Measurements from ENCODE around the gene NF1.
"Not testable (repeated sequence)": the region's sequence is repeated elsewhere in the genome, so short reads cannot be mapped to it uniquely, and the experiment has no call there.

NF1 gene

DNA sequence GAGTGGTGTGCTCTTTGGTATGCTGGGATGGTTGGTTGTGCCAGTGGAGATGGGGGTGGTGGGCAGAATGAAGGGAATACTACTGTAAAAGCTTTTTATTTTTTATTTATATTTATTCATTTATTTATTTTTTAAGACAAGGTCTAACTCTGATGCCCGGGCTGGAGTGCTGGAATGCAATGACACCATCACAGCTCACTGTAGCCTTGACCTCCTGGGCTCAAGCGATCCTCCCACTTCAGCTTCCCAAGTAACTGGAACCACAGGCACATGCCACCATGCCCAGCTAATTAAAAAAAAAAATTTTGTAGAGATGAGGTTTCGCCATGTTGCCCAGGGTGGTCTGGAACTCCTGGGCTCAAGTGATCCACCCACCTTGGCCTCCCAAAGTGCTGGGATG, 4.1 kb upstream of the NF1 start:
- DNase-seq = not testable (repeated sequence)

DNA sequence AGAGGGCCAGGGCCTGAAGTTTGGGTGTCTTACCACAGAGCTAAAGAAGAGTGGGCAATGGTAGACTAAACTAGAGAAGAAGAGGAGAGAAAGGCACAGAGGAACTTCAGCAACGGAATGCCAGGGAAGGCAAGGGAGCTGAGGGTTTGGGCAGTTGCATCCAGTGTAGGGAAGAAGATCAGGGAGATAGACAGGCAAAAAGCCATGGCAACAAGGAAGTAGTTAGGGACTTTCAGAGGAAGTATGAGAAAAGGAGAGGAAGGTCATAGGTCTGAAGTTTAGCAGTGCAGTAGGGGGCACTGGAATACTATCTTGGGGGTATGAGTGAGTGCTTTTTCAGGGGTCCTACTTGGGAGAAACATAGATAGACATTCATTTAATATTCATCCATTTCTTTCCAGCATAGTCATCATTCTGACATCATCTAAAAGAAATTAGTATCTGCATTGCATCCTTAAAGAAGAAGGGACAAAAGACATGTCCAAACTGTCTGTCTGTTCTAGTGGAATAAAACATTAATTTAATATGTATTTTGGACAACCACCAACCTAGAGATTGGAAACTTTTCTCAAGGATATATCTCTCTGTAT, 2.2 kb upstream of the NF1 start:
- no peak for DNase-seq

DNA sequence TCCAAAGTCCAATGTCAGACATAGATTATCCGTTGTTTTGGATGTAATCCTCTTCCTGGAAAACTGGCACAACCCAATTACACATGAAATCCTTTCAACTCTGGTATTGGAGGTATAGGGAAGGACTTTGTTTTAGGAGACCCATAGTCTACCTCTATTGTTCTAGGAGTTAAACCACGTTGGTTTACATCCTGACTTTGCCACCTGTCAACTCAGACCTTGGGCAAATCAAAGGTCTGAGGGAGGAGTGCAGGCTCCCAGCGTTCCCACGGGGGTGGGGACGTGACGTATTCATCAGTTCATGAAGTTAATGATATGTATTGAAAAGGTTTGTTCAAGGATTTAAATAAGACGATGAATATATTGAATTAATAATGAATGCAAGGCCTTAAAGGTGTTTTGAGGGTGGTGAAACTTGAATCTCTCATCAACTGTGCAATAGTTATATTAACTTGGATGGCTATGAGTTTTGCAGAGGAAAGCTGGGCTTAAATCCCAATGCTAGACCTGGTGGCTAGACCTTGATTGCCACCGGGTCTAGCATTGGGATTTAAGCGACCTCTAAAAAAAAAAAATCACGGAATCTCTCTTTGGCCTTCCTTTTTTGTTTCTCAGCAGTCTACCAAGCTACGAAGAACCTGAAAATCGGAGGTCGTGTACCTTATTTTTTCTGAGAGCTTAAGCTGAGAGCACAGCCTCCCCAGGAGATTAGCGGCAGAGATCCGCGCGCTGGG, 744 bp upstream of the NF1 start:
- no peak for DNase-seq

DNA sequence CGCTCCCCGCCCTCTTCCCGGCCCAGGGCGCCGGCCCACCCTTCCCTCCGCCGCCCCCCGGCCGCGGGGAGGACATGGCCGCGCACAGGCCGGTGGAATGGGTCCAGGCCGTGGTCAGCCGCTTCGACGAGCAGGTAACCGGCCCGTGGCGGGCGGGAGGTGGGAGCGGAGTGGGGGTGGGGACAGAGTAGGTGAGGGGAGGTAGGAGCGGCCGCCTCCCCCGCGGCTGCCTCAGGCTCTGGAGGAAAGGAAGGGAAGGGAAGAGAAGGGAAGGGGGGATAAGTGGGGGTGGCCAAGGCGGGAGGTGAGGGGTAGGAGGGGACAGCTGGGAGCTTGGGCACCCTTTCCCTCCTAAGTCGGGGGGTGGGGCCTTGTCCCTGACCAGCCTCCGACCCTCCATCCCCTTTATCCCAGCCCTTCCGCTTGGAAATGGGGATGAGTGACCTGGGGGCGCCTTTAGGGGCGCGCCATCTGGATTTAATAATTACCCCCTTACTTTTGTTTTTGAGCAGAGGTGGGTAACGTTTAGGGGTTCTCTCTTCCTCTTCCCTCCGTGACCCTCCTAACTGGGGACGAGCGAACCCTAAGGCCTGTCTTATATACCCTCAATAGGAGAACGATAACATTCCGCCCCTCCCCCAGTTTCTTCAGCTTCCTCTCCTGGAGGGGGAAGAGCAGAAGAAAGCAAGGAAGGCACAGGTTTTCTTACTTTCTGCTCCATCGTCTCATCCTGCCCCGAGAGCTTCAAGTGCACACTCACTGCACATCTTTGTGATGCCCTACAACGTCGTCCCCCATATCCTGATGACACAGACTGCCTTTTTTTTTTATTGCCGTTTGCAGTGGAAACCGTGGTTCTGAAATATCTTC, 694 bp downstream of the NF1 start:
- peak in 1 of 2 donors; percentile 30 for DNase-seq

DNA sequence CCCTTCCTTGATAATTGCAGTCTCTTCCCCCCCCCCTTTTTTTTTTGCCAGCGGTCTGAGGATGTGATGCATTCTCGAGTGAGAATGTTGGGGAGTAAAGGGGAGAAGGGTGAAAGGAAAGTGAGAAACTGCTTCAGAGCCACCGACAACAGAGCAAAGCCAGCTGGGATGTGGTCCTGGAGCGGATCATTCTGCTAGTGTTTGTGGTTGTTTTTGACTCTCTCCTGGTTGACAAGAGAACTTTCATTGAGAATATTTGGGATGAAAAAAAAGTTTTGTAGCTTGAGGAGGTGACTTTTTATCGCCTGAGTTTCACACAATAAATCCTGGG, 1.3 kb downstream of the NF1 start:
- no peak for DNase-seq

DNA sequence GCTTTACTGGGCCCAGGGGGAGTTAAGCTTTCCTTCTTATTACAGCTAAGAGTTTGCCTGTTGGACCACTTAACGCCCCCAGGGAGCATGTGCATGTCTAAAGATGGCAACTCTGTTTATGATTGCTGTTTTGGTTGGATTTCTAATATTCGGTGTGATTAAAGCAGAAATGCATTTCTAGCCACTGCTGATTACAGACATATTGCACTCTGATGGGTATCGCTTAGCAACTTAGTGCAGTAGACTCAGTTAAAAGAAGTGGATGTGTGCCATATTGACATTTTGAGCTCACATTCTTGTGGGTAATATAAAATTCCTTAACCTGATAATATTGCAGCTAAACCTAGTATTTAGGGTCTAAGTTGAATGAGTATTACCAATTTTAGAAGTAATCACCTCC, 4.2 kb downstream of the NF1 start:
- DNase-seq = no peak

DNA sequence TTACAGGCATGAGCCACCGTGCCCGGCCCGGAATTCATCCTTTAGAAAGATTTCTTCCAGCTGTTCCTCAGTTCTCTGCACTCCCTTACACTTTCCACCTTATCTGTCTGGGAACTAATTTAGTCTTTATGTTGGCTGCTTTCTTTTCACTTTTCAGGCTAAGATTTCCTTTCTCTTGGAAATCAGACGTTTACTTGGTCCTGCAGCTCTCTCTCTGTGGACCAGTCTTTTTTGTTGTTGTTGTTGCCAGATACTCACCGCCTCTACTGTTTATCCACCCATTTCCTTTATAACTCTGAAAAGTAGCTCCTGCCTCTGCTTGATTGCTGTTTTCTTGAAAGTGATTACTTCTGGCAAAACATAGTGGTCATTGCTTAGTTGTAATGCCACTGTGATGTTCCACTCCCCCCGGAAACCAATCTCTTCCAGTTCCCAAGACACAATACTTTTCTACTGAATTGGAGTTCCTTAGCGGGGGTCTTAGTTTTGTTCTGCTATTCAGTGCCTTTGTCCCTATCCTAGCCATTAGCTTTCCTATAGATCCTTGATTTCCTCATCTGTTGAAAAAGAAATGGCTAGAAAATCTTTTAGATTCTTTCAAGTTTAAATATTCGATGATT, 6.2 kb downstream of the NF1 start:
- no peak for DNase-seq

DNA sequence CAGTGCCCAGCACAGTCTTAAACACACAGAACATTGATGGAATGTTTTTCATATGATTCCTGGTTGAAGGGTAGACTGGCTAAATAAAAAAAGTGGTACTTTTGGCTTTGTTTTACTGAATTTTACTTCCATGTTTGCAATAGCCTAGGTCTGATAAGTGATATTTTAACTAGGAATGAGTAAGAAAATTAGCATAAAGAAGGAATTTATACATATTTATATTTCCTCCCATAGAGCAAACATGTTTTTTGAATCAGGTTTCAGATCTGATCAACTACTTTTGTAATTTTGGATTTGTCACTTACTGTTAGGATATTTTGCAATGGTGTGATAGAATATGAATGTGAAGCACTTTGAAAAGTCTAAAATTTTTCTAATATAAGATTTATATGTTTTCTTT, 7.2 kb downstream of the NF1 start:
- DNase-seq = no peak

DNA sequence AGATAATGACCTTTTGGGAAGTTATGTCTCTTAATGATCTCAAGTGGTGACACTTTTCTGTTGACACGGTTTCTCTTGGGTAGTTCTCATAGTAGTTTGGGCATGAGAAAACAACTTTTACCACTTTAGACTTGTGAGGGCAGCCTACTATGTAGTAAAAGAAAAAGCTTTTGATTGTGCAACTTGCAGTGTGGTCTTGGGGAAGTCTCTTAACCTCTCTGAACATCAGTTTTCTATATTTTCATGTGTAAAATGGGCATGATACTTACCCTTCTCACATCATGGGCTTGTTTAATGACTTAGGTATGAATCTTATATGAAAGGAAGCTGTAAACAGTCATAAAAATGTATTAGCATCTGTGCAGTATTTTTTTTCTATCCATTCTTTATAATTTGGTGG, 11.2 kb downstream of the NF1 start:
- DNase-seq = no peak

DNA sequence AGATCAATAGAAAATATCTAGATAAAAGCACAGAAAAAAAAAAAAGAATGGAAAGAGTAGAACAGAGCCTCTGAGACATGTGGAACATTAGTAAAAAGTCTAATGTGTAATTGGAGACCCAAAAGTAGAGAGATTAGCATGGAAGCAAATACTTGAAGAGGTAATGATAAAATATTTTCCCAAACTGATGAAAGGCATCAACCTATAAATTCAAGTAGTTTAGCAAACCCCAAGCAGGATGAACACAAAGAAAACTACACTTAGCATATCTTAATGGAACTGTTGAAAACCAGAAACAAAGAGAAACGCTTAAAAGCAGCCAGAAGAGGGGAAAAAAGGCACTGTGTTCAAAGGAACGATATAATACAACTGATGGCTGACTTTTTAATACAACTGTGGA, 16.4 kb downstream of the NF1 start:
- no peak for DNase-seq

DNA sequence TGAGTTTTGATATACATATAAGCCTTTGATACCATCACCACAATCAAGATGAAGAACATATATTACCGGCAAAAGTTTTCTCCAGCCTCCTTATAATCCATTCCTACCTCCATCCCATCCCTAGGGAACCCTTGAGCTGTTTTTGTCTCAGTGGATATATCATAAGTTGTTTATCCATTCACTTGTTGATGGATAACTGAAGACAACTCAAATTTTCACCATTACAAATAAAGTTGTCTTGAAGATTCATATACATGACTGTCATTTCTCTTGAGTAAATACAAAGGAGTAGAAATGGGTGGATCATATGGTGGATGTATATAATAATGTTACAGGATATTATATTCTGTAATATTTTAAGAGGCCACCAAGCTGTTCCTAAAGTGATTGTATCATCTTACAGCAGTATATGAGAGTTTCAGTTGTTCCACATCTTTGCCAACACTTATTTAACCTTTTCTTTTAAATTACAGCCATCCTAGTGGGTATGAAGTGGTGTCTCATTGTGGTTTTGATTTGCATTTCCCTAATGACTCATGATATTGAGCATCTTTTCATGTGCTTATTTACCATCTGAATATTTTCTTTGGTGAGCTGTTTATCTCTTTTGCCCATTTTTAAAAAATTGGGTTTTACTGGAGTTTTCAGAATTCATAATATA, 17.4 kb downstream of the NF1 start:
- no peak for DNase-seq

DNA sequence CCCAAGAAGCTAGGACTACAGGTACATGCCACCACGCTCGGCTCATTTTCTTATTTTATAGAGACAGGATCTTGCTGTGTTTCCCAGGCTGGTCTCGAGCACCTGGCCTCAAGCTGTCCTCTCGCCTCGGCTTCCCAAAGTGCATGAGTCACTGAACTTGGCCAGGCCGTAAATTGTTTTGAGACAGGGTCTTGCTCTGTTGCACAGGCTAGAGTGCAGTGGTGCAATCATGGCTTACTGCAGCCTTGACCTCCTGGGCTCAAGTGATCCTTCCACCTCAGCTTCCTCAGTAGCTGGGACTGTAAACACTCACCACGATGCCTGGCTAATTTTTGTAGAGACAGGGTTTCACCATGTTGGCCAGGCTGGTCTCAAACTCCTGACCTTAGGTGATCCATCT, 18.6 kb downstream of the NF1 start:
- not testable (repeated sequence) for DNase-seq

DNA sequence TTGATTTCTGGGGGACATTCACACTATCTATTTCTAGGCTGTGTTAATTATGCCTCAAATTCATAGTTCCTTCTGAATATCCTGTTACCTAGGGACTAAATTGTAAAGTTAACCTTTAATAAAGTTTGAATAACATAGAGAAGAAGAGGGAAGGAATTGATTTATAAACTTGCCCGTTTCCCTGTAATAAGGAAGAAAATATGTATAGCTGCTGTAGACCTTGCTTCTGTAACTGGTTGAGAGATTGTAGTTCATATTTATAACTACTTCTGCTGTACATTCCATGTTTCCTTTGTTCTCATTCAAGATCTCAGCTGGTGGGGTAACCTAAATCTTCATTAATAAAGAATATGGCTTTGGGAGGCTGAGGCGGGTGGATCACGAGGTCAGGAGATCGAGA, 19.2 kb downstream of the NF1 start:
- no peak for DNase-seq

DNA sequence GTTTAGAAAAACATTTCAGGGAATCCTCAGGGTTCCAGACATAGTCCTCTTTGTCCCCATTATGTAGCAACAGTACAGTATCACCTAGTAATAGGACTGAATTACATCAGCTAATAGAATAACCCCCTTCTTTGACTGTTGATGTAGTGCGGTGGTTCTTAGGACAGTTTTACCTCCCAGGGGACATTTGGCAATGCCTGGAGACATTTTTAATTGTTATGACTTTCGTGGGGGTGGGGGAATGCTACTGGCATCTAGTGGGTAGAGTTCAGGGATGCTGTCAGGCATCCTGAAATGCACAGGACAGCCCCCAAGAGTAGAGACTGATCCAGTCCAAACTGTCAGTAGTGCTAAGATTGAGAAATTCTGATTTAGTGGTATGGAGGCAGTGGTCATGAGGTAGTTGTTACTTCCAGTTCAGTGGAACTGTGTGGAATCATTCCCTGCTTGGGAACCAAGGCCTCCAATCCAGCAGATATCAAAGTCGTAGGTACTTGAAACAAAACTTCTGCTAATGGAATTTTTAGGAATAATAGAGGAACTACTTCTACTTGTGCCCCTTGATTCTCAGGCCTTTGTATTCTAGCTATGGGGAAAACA, 20.3 kb downstream of the NF1 start:
- DNase-seq = no peak

DNA sequence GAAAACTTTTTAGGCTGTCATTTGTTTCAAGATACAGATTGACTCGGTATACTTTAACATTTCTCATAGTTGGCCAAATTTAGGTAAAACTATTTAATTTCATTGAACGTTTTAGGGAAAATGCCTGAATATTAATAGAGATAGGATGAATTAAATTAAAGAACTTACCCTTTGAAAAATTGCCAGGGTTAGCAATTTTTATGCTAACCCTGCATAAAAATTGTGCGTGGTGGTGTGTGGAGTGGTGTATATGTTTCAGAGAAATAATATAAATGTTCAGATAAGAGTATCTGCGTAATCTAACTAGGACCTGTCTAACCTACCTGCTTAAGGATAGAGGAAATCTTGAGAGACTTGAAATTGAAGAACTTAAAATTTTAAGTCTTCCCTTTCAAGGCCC, 21.4 kb downstream of the NF1 start:
- no peak for DNase-seq

DNA sequence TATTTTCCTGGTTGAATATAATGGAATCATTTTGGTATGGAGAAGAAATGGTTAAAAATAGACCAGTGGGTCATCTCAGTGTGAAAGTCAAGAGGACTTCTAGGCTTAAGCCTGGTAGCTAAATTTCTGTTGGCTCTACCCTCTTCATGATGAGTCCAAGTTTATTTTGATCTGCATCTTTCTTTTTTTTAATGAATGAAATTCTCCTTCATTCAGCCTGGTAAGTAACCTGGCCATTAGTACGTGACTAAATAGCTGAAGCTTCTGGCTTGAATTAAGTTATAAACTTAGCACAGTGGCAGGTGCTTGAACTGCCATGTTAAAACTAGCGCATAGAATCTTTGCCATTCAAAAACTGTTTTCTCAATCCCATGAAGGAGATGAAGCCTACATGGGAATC, 28.0 kb downstream of the NF1 start:
- no peak for DNase-seq

DNA sequence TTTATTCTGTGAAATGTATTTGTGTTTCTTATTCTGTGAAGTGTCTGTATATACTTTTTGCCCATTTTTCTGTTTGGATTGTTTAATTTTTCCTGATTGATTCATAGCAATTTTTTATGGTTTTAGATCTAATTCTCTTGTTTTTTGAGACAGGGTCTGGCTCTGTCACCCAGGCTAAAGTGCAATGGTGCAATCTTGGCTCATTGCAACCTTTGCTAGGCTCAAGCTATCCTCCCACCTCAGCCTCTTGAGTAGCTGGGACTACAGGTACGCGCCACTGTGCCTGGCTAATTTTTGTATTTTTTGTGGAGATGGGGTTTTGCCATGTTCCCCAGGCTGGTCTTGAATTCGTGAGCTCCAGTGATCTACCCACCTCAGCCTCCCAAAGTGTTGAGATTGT, 31.5 kb downstream of the NF1 start:
- no peak for DNase-seq

DNA sequence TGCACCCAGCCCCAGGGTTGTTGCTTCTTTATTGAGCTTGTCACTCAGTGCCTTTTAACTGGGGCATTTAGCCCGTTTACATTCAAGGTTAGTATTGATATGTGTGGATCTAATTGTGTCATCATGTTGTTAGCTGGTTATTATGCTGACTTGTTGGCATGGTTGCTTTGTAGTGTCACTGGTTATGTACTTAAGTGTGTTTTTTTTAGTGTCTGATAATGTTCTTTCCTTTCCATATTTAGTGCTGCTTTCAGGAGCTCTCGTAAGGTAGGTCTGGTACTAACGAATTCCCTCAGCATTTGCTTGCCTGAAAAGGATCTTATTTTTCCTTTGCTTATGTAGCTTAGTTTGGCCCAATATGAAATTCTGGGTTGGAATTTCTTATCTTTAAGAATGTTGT, 33.5 kb downstream of the NF1 start:
- no peak for DNase-seq

DNA sequence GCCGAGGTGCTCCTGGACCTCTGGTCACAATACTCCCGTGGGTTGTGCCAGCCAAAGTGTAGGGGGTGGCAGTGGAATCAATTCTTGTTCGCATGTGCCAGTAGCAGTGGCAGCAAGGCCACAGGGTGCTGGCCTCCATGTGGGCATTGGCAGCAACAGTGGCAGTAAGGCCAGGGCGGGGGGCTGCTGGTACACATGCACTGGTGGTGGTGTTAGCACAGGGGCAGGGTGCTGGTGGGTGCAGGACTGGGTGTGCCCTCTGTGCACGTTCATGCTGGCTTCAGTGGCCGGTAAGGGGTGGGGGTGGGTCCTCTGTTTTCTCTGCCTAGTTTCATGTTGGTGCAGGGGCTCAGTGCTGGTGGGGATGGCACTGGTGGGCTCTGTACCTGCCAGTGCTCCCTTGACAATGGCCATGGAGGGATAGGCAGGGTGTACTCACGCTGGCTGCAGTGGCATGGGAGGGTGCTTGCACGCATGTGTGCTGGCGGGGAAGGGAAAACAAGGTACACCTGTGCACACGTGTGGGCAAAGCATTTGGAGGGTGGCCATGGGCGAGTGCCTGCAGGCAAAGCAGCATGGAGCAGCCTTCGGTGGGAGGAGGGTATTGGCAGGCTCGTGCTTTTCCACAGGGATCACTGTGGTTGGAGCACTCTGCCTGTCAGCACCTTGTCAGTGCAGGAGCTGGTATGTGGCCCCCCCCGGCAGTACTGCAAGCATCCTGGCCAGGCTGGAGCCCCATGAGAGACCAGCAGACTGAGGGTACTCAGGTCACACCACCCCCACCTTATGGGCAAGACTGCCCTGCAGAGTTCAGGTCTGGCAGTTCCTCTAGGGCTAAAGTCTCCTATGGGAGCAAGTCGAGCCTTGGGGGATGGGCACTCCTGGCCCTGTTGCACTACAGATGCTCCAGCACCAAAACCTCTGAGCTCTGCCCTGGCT, 35.8 kb downstream of the NF1 start:
- no peak for DNase-seq

DNA sequence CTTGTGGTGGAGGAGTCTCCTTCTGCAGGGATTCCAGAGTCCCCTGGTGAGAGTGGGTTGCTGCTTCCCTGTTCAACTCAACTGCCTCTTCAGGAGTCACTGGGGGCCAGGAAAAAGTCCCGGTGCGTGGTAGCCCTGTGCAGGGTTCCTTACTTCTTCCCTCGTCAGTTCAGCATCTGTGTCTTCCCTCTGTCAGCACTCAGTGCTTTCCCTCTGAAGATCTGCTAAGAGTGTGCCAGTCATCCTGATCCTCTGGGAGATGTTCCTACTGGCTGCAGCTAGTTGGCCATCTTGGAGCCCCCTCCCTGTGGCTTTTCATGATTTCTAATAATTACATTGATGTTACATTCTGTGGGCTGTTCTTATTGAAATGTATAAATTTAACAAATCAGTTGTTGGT, 36.5 kb downstream of the NF1 start:
- DNase-seq = no peak

DNA sequence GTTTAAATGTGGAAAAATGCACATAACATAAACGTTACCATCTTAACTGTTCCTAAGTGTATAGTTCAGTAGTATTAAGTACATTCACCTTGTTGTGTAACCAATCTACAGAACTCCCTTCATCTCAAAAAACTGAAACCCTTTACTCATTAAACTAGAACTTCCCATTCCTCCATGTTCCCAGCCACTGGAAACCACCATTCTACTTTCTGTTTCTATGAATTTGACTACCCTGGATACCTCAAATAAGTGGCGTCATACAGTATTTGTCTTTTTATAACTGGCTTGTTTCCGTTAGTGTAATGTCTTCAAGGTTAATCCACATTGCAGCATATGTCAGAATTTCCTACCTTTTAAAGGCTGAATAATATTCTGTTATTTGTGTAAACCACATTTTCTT, 38.2 kb downstream of the NF1 start:
- DNase-seq = no peak

DNA sequence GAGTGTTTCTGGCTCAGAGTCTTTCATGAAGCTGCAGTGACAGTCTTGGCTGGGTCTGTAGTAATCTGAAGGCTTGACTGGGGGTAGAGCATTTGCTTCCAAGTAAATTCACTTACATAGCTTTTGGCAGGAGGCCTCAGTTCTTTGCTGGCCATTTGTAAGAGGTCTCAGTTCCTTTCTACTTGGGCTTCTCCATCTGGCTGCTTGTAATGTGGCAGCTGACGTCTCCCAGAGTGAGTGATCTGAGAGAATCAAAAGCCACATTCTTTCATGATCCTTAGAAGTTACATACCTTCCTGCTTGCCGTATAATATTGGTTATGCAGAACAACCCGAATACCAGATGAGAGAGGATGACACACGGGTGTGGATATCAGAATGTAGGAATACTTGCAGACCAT, 39.8 kb downstream of the NF1 start:
- no peak for DNase-seq
